NCI-H146 (cell line): ENCODE results near the gene CTNS.
"Not testable (repeated sequence)": the region's sequence is repeated elsewhere in the genome, so short reads cannot be mapped to it uniquely, and the experiment has no call there.

Experiments
- DNase-seq: peaks from one replicate; lab custom pipeline; 2025; lab: John Stamatoyannopoulos, UW

The CTNS gene

DNA sequence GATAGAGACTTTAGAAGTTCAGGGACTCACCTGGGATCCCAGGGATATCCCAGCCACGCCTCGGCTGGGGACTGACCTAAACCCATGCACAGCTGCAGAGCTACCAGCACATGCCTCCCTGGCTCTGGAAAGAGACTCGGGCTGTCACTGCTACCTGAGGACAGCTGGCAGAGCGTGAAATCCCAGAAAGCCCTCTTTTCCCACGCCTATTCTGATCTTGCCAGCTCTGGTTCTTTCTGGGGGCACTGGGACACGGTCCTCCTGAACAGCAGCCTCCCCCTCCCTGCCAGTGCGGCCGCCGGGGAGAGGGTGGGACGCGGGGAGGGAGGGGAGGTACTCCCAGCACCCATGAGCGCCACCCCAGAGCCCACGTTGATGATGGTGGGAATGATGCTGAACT, 48.6 kb downstream of the CTNS start:
- DNase-seq, result no peak

DNA sequence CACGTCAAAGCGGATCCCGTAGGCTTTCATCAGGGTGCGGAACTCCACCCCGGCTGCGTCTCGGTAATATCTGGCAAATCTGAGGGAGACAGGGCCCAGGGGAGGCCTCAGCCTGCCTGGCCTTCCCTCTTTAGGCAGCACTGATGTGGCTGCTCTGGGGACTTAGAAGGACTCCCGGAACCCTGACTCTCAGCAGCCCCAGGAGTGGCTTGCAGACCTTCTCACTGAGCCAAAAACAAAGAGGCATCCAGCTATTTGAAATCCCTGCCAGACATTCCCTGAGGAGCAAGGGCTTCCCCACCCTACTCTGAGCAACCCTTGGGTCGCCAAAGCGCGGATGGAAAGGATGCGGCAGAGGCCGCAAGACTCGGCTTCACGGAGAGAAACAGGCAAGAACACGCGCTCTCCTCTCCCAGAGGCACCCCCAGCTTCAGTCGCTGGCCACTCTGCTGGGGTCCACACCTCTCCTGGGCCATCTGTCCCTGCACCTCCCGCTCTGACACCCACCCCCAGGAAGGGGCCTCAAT, 51.5 kb downstream of the CTNS start:
- no peak for DNase-seq

DNA sequence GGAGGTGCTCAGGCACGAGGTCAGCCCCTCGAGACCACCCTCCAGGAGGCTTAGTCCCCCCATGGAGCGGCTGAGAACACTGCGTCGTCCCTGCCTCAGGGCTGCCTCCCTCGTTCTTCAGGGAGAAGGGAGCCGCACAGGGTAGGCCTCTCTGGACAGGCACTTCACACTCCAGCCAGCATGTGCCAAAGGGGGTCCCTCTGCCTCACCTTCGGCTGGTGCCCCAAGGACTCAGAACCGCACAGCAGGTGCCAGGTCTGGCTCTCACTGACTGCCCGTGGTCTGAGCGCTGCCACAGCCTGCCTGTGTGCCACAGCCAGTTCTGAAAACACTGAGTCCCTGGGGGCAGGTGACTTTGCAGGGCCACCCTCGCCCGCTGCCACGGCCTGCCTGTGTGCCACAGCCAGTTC, 52.3 kb downstream of the CTNS start:
- no peak for DNase-seq

DNA sequence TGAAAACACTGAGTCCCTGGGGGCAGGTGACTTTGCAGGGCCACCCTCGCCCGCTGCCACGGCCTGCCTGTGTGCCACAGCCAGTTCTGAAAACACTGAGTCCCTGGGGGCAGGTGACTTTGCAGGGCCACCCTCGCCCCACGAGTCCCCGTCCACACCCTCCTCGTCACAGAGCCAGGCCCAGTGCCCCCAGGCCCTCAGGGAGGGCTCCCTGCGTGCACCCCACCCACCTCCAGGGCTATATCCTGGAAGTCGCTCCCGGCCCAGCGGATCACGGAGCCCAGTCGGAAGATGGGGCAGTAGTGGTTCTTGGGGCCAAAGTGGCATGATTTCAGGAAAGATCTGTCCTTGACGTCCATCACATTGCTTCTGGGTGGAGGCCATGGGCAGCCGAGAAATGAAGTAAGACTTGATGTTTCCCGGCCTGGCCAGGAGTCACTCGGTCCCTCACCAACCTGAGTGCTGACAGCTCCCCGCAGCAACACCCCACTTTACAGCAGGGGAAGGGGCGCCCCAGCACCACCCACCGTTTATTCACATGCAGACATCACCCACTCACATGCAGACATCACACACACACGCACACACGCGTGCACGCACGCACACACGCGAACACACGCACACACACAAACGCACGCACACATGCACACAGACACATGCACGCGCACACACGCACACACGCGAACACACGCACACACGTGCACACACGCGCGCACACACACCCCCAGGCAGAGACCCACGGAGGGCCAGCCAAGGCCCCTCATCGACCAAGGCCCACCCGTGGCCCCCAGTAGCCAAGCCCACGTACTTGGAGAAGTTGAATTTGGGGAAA, 52.9 kb downstream of the CTNS start:
- no peak for DNase-seq

DNA sequence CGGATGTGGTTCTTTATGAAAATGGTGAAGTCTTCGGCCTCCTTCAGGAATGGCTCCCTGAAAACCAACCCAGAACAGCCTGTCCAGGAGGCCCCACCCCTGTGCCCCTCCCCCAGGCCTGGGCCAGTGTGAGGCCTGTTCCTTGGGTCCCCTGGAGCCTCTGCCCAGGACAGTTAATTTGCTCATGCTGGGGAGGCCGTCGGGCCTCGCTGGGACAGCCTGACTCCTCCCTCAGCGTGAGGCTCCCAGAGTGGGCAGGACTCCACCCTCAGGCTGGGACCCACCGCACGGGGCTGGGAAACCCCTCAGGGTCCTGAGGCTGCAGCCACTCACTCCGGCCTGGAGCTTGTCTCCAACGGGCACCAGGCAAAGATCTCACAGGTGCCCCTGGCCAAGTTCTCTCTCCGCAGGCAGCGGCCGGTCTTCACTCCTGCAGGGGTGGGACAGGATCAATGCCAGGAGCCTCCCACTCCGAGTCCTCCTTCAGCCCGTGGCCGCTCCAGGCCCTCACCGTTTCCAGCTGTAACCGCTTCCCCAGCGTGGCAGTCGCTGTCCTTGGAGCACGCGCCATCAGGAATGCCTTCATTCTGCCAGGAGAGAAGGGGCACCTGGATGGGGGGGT, 53.6 kb downstream of the CTNS start:
- DNase-seq, result no peak

DNA sequence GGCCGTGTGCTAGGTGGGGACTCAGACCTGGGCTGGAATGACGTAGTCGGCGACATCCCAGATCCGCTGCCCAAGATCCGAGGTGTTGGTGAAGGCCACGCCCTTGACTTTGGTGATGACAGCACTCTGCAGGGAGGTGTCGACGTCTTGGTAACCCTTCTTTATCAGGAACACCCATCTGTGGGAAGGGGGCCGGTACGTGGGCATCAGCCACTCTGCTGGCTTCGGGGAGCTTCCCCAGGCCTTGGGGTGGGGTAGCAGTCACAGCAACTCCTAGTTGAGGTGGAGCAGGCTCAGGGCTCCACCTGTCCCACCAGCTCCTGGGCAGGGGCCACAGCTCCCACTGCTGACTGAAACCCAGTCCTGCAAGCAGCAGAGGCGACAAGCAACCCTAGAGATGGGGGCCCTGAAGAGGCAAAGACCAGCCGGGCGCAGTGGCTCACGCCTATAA, 55.1 kb downstream of the CTNS start:
- DNase-seq, result no peak

DNA sequence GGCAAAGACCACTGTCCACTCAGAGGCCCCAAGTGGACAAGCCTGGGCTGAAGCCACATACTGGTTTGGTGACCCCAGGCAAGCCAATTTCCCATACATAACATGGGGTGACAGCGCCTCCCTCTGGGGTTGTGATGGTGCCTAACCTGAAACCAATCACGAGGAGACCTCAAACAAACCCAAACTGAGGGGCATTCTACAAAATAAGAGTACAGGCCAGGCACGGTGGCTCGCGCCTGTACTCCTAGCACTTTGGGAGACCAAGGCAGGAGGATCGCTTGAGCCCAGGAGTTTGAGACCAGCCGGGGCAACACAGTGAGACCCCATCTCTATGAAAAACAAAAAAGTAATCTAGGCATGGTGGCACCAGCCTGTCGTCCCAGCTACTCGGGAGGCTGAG, 55.8 kb downstream of the CTNS start:
- no peak for DNase-seq

DNA sequence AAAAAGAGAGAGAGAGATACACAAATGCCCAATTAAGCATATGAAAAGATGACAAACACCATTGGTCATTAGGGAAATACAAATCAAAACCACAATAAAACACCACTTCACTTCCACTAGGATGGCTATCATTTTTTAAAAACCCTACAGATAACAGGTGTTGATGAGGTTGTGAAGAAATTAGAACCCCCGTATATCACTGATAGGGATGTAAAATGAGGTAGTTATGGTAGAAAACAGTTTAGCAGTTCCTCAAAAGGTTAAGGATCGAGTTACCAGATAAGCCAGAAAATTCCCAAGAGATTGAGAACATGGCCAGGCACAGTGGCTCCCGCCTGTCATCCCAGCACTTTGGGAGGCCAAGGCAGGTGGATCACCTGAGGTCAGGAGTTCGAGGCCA, 56.6 kb downstream of the CTNS start:
- no peak for DNase-seq

DNA sequence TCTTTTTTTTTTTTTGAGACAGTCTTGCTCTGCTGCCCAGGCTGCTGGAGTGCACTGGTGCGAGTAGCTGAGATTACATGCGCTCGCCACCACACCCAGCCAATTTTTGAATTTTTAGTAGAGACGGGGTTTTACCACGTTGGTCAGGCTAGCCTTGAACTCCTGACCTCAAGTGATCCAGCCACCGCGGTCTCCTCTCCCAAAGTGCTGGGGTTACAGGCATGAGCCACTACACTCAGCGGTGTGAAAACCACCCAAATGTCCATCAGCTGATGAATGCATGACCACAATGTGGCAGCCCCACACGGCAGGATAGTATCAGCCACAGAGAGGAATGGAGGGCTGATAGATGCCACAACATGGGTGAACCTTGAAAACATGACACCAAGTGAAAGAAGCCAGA, 57.3 kb downstream of the CTNS start:
- DNase-seq, result no peak

DNA sequence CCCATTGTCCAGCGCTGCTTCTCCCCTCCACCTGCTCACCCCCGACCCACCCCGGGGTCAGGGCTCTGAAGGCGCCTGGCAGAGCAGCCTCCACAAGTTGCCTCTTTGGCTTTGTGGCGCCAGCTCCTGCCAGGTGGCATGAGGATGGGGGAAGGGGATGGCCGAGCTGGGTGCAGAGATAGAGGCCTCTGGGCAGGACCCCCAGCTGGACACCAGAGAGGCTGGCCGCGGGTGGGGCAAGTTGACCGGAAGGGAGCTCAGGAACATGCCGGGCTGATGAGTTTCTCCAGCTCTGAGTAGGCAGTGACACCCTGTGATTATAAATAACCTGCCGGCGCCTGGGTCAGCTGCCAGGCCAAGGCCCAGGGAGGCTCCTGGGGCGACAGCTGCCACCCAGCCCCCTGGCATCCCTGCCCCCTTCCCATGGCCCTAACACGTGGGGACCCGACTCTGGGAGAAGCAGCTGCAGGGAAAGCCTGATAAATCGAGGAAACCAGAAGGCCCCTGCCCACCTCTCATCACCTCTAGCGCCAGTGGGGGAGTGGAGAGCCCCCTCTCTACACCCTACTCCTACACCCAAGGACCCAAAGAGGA, 58.7 kb downstream of the CTNS start:
- peak; percentile 82 for DNase-seq

DNA sequence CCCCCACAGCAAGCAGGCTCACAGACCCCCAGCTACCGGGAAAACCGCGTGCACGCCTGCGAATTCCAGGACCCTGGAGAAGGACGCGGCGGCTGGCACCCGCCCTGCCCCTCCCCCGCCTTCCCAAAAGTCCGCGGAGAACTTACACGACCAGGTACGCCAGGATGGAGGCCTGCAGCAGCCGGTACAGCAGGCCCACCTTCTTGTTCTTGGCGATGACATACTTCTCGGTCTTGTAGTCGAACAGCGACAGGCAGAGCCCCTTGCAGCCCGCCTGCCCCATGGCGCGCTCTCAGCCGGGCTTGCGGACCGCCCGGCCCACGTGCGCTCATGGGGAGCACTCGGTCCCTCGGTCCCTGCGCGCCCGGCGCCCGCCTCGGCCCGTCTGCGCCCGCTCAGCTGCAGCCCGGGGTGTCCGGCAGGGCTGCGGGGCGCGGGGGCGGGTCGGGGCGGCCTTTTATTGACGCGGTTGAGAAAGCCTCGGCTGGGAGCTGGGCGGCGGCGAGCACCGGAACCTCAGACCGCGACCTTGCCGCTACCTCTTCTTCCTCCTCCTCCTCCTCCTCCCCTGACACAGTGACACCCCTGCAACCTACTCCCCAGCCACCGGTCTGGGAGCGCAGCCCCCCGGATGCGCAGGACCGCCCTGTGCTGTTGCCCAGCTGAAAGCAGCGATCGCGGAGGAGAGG, 59.3 kb downstream of the CTNS start, which contains the start of gene P2RX5:
Gene P2RX5, minus strand, starts transcription at position 433 of the 689 bp plus-strand sequence. Its CDS starts 150 bp downstream, at position 283.
- DNase-seq, result peak; percentile 50

DNA sequence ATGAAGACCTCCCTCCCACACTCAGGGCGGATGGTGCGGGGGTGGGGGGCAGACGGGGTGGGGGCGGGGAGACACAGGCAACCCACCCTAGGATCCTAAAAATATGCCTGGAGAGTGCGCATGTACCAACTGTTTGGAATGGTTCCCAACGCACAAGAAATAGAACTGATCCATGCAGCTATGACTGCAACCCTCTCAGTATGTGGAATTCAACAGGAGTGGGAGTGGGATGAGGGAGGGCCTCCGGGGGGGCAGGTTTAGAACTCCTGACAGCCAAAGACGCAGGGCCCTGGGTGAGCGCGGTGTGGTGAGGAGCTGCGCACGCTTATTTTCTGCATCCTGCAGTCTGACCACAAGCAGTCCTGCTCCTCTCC, 60.5 kb downstream of the CTNS start:
- no peak for DNase-seq

DNA sequence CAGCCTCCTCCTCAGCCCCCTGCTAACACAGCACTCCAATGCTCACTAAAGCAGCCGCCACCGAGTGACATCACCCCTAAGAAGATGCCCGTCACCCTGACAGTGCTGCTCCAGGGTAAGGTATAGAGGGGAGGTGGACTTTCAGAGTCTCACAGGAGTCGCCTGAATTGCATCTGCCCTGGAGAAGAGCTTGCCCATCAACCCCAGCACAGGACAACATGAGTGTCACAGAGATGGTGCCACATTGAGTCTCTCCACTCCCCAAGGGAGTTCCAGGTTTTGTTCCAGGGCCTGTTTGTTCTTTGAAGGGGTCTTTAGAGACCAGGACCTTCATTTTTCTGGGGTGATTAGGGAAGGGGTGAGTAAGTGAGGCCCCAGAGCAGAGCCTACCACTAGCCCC, 61.6 kb downstream of the CTNS start:
- no peak for DNase-seq

DNA sequence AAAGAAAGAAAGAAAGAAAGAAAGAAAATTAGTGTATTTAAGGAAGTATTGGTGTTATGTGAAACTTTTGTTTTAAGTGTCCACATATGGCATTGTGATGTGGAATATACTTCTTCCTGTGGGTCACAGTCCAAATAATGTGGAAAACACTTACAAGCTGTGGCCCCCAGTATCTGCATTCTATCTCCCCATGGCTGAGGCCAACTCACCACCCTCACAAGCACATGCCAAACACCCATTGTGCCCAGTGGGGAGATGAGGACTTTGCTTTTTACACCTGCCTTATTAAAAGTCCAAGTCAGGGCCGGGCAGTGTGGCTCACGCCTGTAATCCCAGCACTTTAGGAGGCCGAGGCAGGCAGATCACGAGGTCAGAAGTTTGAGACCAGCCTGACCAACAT, 63.4 kb downstream of the CTNS start:
- DNase-seq, result no peak

DNA sequence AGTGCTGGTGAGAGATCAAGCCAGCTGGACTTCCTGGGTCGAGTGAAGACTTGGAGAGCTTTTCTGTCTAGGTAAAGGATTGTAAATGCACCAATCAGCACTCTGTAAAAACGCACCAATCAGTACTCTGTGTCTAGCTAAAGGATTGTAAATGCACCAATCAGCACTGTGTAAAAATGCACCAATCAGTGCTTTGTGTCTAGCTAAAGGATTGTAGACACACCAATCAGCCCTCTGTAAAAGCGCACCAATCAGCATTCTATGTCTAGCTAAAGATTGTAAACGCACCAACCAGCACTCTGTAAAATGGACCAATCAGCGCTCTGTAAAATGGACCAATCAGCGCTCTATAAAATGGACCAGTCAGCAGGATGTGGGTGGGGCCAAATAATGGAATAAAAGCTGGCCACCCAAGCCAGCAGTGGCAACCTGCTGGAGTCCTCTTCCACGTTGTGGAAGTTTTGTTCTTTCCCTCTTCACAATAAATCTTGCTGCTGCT, 65.5 kb downstream of the CTNS start:
- DNase-seq, result not testable (repeated sequence)

DNA sequence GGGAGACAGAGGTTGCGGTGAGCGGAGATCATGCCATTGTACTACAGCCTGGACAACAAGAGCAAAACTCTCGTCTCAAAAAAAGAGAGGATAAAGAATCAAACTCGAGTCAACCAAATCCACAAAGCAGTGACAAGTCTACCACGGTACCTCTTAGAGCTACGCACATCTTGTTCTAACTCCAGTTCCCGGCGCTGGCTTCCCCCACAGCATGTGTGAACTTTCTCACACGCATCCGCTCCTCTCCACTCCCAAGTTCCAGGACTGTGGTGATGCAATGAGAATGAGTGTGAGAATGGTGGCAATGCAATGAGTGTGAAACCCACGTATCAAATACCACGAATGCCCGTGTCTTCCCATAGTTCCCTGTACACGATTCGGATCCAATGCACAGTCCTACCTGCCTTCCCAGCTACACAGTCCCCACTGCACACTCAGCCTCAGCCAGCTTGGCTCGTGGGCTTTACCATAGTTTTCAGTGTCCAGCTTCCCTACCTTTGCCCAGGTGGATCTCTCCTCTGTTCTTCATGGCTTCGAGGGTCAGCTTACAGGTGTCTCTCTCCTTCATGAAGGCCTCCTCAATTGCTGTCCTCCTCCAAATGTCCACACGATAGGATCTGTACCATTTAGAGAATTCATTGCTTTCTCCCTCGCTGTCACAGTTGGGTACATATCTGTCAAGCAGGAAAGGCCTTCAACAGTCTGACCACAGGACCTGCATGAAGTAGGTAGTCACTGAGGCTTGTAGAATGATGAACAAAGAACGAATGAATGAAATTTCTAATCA, 68.6 kb downstream of the CTNS start:
- no peak for DNase-seq

DNA sequence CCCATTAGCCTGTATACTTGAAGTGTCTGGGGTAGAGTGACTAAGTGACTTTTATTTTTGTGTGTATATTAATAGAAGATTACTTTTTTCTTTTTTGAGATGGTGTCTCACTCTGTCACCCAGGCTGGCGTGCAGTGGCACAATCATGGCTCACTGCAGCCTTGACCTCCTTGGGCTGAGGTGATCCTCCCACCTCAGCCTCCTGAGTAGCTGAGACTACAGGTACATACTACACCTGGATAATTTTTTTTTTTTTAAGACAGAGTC, 69.1 kb downstream of the CTNS start:
- DNase-seq, result not testable (repeated sequence)

DNA sequence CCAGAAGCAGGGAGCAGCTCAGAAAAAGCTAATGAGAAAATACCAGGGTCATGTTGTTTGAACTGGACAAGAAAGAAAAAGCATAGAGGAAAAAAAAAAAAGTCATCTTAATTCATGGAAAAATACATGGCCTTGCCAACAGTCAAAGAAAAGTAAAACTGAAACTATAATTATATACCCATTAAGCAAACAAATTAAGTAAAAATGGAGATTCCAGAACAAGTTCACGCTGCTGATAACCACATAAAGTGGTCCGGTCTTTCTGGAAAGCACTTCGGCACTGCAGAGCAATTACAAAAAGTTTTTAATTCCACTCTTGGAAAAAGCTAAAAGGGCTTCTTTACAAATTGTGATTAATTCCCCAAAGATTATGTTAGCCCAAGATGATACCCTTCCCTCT, 71.8 kb downstream of the CTNS start:
- no peak for DNase-seq

DNA sequence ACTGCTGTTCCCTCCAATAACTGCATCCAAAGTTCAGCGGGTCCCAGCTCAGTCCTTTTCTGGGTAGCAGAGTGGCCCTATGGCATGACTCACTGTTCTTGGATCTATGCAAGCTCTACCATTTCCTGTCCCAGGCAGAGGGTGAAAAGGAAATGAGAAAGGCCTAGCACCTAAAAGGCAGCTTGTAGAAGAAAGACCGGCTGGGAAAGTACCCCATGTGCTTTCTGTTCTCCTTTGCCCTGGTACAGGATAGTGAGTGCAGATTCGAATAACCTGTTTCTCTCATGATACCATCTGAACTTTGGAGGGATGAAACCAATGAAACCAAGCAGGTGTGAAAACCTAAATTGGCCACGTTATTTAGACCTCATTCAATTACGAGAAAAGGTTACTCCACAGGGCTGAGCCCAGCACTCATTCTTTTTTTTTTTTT, 74.4 kb downstream of the CTNS start:
- no peak for DNase-seq
